Activated T-helper 2 cell treated with anti-CD3 and anti-CD28 coated beads, Interferon-gamma antibody, Interleukin-2, Interleukin-4, amounts not matched to agents 10 μg/mL and 5 μg/mL and 100 μg/mL, durations not matched to agents 14 hours and 24 hours and 36 hours (primary cell): ENCODE results near the gene CLIP1. TPM values are rescaled to one million over a fixed set of nuclear protein-coding genes. Genes with fewer than 3 reads are reported as not detected.
A peak's percentile ranks its signal among the peaks of the same experiment; 100 is the strongest.

Source experiments
- DNase-seq: peaks from one replicate; pipeline ENCODE4 v3.0.0; 2021; ENCODE audit warnings: low spot score
- H3K27ac Mint-ChIP-seq: one replicate; pipeline ENCODE4 v1.8.0; 2021; ENCODE audit warnings: mixed read lengths
- H3K27me3 Mint-ChIP-seq: one replicate; pipeline ENCODE4 v1.8.0; 2021; ENCODE audit warnings: low read depth, mixed read lengths
- H3K36me3 Mint-ChIP-seq: one replicate; pipeline ENCODE4 v1.8.0; 2021; ENCODE audit warnings: low read depth, mixed read lengths
- H3K4me1 Mint-ChIP-seq: one replicate; pipeline ENCODE4 v1.8.0; 2021; ENCODE audit warnings: low read depth, mixed read lengths
- H3K4me3 Mint-ChIP-seq: one replicate; pipeline ENCODE4 v1.8.0; 2021; ENCODE audit warnings: low read depth, mild to moderate bottlenecking, moderate library complexity, mixed read lengths
- H3K9me3 Mint-ChIP-seq: one replicate; pipeline ENCODE4 v1.8.0; 2021; ENCODE audit warnings: mixed read lengths
- intact Hi-C: fragments of 100-400 bp; cut with micrococcal nuclease; formaldehyde crosslinking; loops from one replicate; pipeline ENCODE4 v1.15.1; 2023
- total RNA-seq: library from RNA; stranded (reverse); gene quantifications from 2 replicates; pipeline ENCODE4 v1.2.3, GENCODE V29; 2022

CLIP1 gene
- total RNA-seq, 1 donor from 2014 or later, result 59.9 TPM

GRCh38 chr12:122304924-122305323 is 117.5 kb downstream of the CLIP1 start:
- intact Hi-C loops, result no loop called here
- no peaks in the 10 kb centered on the region for H3K9me3 Mint-ChIP-seq
- H3K36me3 Mint-ChIP-seq, result peaks cover 21% of the 10 kb centered on the region
- no peak overlapping the region for H3K27ac Mint-ChIP-seq
- no peaks in the 10 kb centered on the region for H3K27me3 Mint-ChIP-seq
- H3K4me3 Mint-ChIP-seq, result no peak overlapping the region
- no peak for DNase-seq
- H3K4me1 Mint-ChIP-seq, result no peaks in the 10 kb centered on the region

- intact Hi-C loops, result no loop called here
- H3K27me3 Mint-ChIP-seq, result no peaks in the 10 kb centered on the region
- no peak for DNase-seq
- H3K4me3 Mint-ChIP-seq, result no peak overlapping the region
- H3K4me1 Mint-ChIP-seq, result no peaks in the 10 kb centered on the region
- H3K9me3 Mint-ChIP-seq, result no peaks in the 10 kb centered on the region
- no peak overlapping the region for H3K27ac Mint-ChIP-seq
- peaks cover 22% of the 10 kb centered on the region for H3K36me3 Mint-ChIP-seq
These were observed 119.4 kb downstream of the CLIP1 start for GRCh38 chr12:122303068-122303467.

GRCh38 chr12:122298071-122298748 is 124.3 kb downstream of the CLIP1 start:
- DNase-seq, result no peak
- no peak overlapping the region for H3K27ac Mint-ChIP-seq
- H3K9me3 Mint-ChIP-seq, result no peaks in the 10 kb centered on the region
- intact Hi-C loops, result no loop called here
- peaks cover 23% of the 10 kb centered on the region for H3K36me3 Mint-ChIP-seq
- H3K4me1 Mint-ChIP-seq, result peaks cover under 1% of the 10 kb centered on the region
- H3K4me3 Mint-ChIP-seq, result no peak overlapping the region
- H3K27me3 Mint-ChIP-seq, result no peaks in the 10 kb centered on the region

- H3K36me3 Mint-ChIP-seq, result peaks cover 27% of the 10 kb centered on the region
- H3K9me3 Mint-ChIP-seq, result no peaks in the 10 kb centered on the region
- H3K4me1 Mint-ChIP-seq, result peaks cover 4% of the 10 kb centered on the region
- no peak overlapping the region for H3K27ac Mint-ChIP-seq
- no peak for DNase-seq
- intact Hi-C loops, result no loop called here
- H3K27me3 Mint-ChIP-seq, result no peaks in the 10 kb centered on the region
- H3K4me3 Mint-ChIP-seq, result no peak overlapping the region
These were observed 125.0 kb downstream of the CLIP1 start for GRCh38 chr12:122297494-122297893.

- H3K4me3 Mint-ChIP-seq, result no peak overlapping the region
- H3K9me3 Mint-ChIP-seq, result no peaks in the 10 kb centered on the region
- H3K4me1 Mint-ChIP-seq, result peaks cover 4% of the 10 kb centered on the region
- intact Hi-C loops, result no loop called here
- H3K27ac Mint-ChIP-seq, result no peak overlapping the region
- no peak for DNase-seq
- H3K36me3 Mint-ChIP-seq, result peaks cover 29% of the 10 kb centered on the region
- H3K27me3 Mint-ChIP-seq, result no peaks in the 10 kb centered on the region
These were observed 126.6 kb downstream of the CLIP1 start for GRCh38 chr12:122295877-122296276.

GRCh38 chr12:122293081-122293480 is 129.4 kb downstream of the CLIP1 start:
- Mint-ChIP-seq H3K4me3 (no peak overlapping the region), H3K27me3 (no peaks in the 10 kb centered on the region), H3K27ac (peak overlapping the region; percentile 63), H3K9me3 (no peaks in the 10 kb centered on the region), H3K4me1 (peaks cover 10% of the 10 kb centered on the region), H3K36me3 (peaks cover 24% of the 10 kb centered on the region)
- DNase-seq, result no peak
- intact Hi-C loops, result no loop called here

GRCh38 chr12:122291431-122291830 is 131.0 kb downstream of the CLIP1 start:
- peaks cover 14% of the 10 kb centered on the region for H3K4me1 Mint-ChIP-seq
- peaks cover 22% of the 10 kb centered on the region for H3K36me3 Mint-ChIP-seq
- H3K27ac Mint-ChIP-seq, result no peak overlapping the region
- intact Hi-C loops, result no loop called here
- no peaks in the 10 kb centered on the region for H3K9me3 Mint-ChIP-seq
- H3K4me3 Mint-ChIP-seq, result no peak overlapping the region
- DNase-seq, result no peak
- H3K27me3 Mint-ChIP-seq, result no peaks in the 10 kb centered on the region

GRCh38 chr12:122283680-122284079 is 138.8 kb downstream of the CLIP1 start:
- DNase-seq, result no peak
- peaks cover 13% of the 10 kb centered on the region for H3K36me3 Mint-ChIP-seq
- peaks cover 8% of the 10 kb centered on the region for H3K4me1 Mint-ChIP-seq
- H3K4me3 Mint-ChIP-seq, result no peak overlapping the region
- no peaks in the 10 kb centered on the region for H3K9me3 Mint-ChIP-seq
- intact Hi-C loops, result no loop called here
- no peaks in the 10 kb centered on the region for H3K27me3 Mint-ChIP-seq
- H3K27ac Mint-ChIP-seq, result no peak overlapping the region

GRCh38 chr12:122282061-122282460 is 140.4 kb downstream of the CLIP1 start:
- no peak overlapping the region for H3K27ac Mint-ChIP-seq
- H3K27me3 Mint-ChIP-seq, result no peaks in the 10 kb centered on the region
- H3K36me3 Mint-ChIP-seq, result peaks cover 14% of the 10 kb centered on the region
- DNase-seq, result no peak
- intact Hi-C loops, result no loop called here
- H3K4me3 Mint-ChIP-seq, result no peak overlapping the region
- no peaks in the 10 kb centered on the region for H3K9me3 Mint-ChIP-seq
- no peaks in the 10 kb centered on the region for H3K4me1 Mint-ChIP-seq

GRCh38 chr12:122276242-122276641 is 146.2 kb downstream of the CLIP1 start:
- intact Hi-C loops, result no loop called here
- no peaks in the 10 kb centered on the region for H3K27me3 Mint-ChIP-seq
- no peak for DNase-seq
- no peaks in the 10 kb centered on the region for H3K9me3 Mint-ChIP-seq
- no peak overlapping the region for H3K27ac Mint-ChIP-seq
- H3K36me3 Mint-ChIP-seq, result peaks cover 20% of the 10 kb centered on the region
- no peaks in the 10 kb centered on the region for H3K4me1 Mint-ChIP-seq
- H3K4me3 Mint-ChIP-seq, result no peak overlapping the region

GRCh38 chr12:122275459-122275858 is 147.0 kb downstream of the CLIP1 start:
- Mint-ChIP-seq H3K27ac (no peak overlapping the region), H3K9me3 (no peaks in the 10 kb centered on the region), H3K4me3 (no peak overlapping the region), H3K27me3 (no peaks in the 10 kb centered on the region), H3K4me1 (no peaks in the 10 kb centered on the region), H3K36me3 (peaks cover 20% of the 10 kb centered on the region)
- no peak for DNase-seq
- intact Hi-C loops, result no loop called here

- H3K4me1 Mint-ChIP-seq, result peaks cover 7% of the 10 kb centered on the region
- H3K36me3 Mint-ChIP-seq, result peaks cover 17% of the 10 kb centered on the region
- peak within 1 kb of the TSS; percentile 96 for H3K4me3 Mint-ChIP-seq
- peak within 1 kb of the TSS; percentile 99 for H3K27ac Mint-ChIP-seq
- H3K27me3 Mint-ChIP-seq, result no peaks in the 10 kb centered on the region
- DNase-seq, result peak; percentile 95
- H3K9me3 Mint-ChIP-seq, result no peaks in the 10 kb centered on the region
- intact Hi-C loops, result loop anchor here (1.0 to 2.0 kb wide), 4 partner anchors 22 to 260 kb away; partner anchors contain the start of genes DIABLO, KNTC1 and RSRC2
These were observed 156.1 kb downstream of the CLIP1 start, which contains the start of gene VPS33A for GRCh38 chr12:122266230-122266901. Gene VPS33A (minus strand): TSS chr12:122266494. CDS start chr12:122266408, 86 bp downstream.

- no peak for DNase-seq
- peak overlapping the region; percentile 99 for H3K27ac Mint-ChIP-seq
- peak overlapping the region; percentile 96 for H3K4me3 Mint-ChIP-seq
- no peaks in the 10 kb centered on the region for H3K27me3 Mint-ChIP-seq
- H3K9me3 Mint-ChIP-seq, result no peaks in the 10 kb centered on the region
- H3K36me3 Mint-ChIP-seq, result peaks cover 22% of the 10 kb centered on the region
- intact Hi-C loops, result loop anchor here (1.0 to 2.0 kb wide), 4 partner anchors 21 to 261 kb away; partner anchors contain the start of genes DIABLO, KNTC1 and RSRC2
- H3K4me1 Mint-ChIP-seq, result peaks cover 7% of the 10 kb centered on the region
These were observed 156.6 kb downstream of the CLIP1 start for GRCh38 chr12:122265886-122266229.
